Cardiac ventricle fibroblast (primary cell): Measurements from ENCODE around the gene FLNA. TPM values are rescaled to one million over a fixed set of nuclear protein-coding genes. Genes with fewer than 3 reads are reported as not detected.

Source experiments
- total RNA-seq: library from RNA; depleted of rRNA; stranded (reverse); fragments of >200 nt; gene quantifications from 2 replicates; pipeline ENCODE4 v1.2.3, GENCODE V29; 2015

The FLNA gene, protein sequence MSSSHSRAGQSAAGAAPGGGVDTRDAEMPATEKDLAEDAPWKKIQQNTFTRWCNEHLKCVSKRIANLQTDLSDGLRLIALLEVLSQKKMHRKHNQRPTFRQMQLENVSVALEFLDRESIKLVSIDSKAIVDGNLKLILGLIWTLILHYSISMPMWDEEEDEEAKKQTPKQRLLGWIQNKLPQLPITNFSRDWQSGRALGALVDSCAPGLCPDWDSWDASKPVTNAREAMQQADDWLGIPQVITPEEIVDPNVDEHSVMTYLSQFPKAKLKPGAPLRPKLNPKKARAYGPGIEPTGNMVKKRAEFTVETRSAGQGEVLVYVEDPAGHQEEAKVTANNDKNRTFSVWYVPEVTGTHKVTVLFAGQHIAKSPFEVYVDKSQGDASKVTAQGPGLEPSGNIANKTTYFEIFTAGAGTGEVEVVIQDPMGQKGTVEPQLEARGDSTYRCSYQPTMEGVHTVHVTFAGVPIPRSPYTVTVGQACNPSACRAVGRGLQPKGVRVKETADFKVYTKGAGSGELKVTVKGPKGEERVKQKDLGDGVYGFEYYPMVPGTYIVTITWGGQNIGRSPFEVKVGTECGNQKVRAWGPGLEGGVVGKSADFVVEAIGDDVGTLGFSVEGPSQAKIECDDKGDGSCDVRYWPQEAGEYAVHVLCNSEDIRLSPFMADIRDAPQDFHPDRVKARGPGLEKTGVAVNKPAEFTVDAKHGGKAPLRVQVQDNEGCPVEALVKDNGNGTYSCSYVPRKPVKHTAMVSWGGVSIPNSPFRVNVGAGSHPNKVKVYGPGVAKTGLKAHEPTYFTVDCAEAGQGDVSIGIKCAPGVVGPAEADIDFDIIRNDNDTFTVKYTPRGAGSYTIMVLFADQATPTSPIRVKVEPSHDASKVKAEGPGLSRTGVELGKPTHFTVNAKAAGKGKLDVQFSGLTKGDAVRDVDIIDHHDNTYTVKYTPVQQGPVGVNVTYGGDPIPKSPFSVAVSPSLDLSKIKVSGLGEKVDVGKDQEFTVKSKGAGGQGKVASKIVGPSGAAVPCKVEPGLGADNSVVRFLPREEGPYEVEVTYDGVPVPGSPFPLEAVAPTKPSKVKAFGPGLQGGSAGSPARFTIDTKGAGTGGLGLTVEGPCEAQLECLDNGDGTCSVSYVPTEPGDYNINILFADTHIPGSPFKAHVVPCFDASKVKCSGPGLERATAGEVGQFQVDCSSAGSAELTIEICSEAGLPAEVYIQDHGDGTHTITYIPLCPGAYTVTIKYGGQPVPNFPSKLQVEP (N-terminal part only)
- 881 and 1,006 TPM in 2 replicates for total RNA-seq

DNA sequence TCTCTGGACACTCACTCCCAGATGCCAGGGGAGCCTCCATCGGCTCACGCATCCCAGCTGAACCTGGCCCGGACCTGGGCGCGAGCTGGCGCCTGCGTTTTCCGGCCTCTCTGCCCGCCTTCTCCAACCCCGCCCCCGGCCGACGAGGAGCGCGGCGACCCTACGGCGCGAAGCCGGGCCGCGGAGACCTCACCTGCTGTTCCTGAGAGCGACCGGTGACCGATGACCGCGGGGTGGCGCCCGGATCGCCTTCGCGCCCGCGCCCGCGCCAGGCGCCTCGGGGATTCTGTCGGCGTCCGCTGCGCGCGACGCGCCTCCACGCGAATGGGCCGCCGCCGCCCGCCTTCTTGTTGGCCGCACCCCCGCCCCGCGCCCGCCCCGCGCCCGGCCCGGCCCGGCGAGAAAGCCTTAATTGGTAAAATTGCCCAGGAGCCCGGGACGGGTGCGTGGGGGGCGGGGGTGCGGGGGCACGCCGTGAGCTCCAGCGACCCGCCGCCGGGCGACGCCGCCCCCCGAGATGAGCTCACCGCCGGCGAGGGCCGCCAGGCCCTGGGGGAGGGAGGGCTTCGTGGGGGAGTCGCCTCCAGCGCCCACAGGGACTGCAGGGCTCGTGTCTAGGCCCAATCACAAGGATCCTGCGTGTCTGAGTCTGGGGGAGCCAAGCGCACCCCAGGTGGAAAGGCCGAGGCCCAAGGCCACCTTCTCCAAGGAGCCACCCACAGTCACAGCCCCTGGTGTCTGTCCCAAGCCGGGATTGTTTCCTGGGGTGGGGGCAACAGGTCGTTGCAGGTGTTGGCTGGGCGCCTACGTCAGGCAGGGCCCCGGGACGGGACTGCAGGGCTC lies at the start of gene FLNA:
TSS of gene FLNA (minus strand) at position 322 of the 843 bp plus-strand sequence. CDS start 3,389 bp downstream, outside the sequence.

DNA sequence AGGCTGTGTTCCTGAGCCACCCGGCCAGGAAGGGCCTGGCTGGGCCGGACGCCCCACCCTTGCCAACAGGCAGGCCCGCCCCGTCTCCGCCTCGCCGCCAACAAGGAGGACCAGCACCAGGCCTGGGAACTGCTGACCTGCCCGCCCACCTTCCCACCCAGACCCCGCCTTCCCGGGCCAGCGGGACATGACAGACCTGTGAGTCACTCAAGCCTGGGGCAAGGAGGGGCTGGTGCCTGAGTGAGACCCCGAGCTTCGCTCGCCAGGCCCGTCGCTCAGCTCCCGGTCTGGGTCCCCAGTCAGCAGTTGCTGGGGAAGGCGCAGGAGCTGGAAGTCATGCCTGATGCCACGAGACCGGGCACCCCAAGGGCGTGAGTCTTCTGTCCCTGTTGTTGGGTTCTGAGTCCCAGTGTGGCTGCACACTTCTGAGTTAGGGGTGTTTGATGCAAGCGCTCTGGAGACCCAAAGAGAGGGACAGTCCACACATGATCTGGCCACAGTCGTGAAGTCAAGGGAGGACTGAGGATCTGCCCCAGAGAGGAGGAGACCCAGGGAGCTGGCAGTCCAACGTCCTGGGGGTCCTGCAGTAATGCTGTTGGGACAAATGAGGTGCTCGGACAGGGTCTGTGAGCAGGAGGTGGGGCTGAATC lies 34.9 kb upstream of the FLNA start, which contains the start of gene DNASE1L1:
TSS of gene DNASE1L1 (minus strand) at position 33 of the 650 bp plus-strand sequence. CDS start 3,686 bp downstream, outside the sequence.

DNA sequence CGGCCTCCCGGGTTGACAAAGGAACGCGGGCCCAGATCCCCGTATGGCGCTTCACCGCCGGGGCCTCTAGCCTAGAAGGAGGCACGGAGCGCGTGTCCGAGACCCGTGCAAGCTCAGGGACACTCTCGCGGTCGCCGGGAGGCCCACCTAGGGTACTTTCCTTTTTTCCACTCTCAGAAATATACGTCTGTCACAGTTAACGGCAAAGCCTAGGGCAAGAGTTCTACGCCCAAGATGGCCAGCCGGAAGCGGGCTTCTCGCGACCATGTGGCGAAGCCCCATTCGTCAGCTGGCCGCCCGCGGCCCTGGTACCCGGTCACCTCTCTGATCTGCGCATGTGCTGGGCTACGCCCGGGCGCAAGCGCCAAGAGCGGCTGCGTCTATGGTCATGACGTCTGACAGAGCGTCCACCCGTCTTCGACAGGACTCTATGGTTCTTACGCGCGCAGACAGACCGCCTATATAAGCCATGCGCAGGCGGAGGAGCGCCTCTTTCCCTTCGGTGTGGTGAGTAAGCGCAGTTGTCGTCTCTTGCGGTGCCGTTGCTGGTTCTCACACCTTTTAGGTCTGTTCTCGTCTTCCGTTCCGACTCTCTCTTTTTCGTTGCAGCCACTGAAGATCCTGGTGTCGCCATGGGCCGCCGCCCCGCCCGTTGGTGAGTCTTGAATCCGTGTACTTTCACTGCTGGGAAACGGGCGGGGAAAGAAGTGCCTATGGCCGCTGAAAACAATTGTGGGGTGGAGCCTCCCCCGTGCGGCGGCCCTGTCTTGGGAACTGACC lies 23.6 kb upstream of the FLNA start, which contains the start of gene RPL10:
TSS of gene RPL10 (plus strand) at position 490 of the 780 bp plus-strand sequence. CDS start at position 633, 143 bp downstream.

DNA sequence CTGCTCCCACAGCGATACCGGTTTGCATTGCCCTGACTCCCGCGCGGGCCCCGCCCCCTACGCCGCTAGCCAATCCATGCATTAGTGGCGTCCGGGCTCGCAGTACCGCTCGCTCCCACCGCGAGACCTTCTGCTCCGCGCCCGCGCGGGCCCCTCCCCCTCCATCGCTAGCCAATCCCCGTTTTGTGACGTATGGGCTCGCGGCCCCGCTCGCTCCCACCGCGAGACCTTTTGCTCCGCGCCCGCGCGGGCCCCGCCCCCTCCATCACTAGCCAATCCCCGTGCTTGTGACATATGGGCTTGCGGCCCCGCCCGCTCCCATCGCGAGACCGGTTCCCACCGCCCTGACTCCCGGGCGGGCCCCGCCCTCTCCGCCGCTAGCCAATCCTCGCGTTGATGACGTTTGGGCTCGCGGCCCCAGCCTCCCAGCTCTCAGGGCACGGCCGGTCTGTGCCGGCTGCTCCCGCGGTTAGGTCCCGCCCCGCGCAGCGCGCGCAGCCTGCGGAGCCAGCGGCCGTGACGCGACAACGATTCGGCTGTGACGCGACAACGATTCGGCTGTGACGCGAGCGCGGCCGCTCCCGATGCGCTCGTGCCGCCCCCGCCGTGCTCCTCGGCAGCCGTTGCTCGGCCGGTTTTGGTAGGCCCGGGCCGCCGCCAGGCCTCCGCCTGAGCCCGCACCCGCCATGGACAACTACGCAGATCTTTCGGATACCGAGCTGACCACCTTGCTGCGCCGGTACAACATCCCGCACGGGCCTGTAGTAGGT lies 4.5 kb upstream of the FLNA start, which contains the start of gene EMD:
TSS of gene EMD (plus strand) at position 497 of the 770 bp plus-strand sequence. CDS start at position 687, 190 bp downstream.

Other genes starting within 250 kb of the FLNA start
- gene OPN1LW, start 230.4 kb downstream of the FLNA start, total RNA-seq: not detected in 2 replicates
- gene OPN1MW, start 192.0 kb downstream of the FLNA start, total RNA-seq: not detected in 2 replicates
- gene OPN1MW2, start 154.9 kb downstream of the FLNA start, total RNA-seq: not detected in 2 replicates
- not detected in 2 replicates for gene OPN1MW3, start 117.1 kb downstream of the FLNA start, total RNA-seq
- not detected in 2 replicates for gene TEX28, start 79.5 kb downstream of the FLNA start, total RNA-seq
- gene TKTL1, start 78.8 kb downstream of the FLNA start, total RNA-seq: not detected in 2 replicates
- gene EMD, start 4.7 kb upstream of the FLNA start, total RNA-seq: 34.4 and 50.2 TPM in 2 replicates
- 7,807 and 8,845 TPM in 2 replicates for gene RPL10, start 23.7 kb upstream of the FLNA start, total RNA-seq
- gene DNASE1L1, start 34.6 kb upstream of the FLNA start, total RNA-seq: 26.5 and 27.6 TPM in 2 replicates
- 12.3 and 16.3 TPM in 2 replicates for gene TAFAZZIN, start 36.9 kb upstream of the FLNA start, total RNA-seq
- 45.9 and 54.3 TPM in 2 replicates for gene ATP6AP1, start 54.0 kb upstream of the FLNA start, total RNA-seq
- gene GDI1, start 62.5 kb upstream of the FLNA start, total RNA-seq: 59.0 and 65.1 TPM in 2 replicates
- 42.4 and 49.1 TPM in 2 replicates for gene FAM50A, start 69.5 kb upstream of the FLNA start, total RNA-seq
- gene PLXNA3, start 83.6 kb upstream of the FLNA start, total RNA-seq: 13.2 and 20.2 TPM in 2 replicates
- gene LAGE3, start 104.6 kb upstream of the FLNA start, total RNA-seq: 37.9 TPM in 2 replicates
- gene UBL4A, start 112.0 kb upstream of the FLNA start, total RNA-seq: 20.4 and 25.5 TPM in 2 replicates
- 36.1 and 45.9 TPM in 2 replicates for gene SLC10A3, start 116.0 kb upstream of the FLNA start, total RNA-seq
- gene FAM3A, start 141.6 kb upstream of the FLNA start, total RNA-seq: 31.1 and 42.8 TPM in 2 replicates
- 298 and 337 TPM in 2 replicates for gene G6PD, start 172.2 kb upstream of the FLNA start, total RNA-seq
- gene IKBKG, start 173.0 kb upstream of the FLNA start, total RNA-seq: 12.6 and 16.6 TPM in 2 replicates
- gene CTAG1A, start 210.5 kb upstream of the FLNA start, total RNA-seq: not detected in 2 replicates
- gene CTAG1B, start 244.6 kb upstream of the FLNA start, total RNA-seq: not detected in 2 replicates